Loucy (cell line): ENCODE results near the gene TUT4.

Experiments used
- EZH2phosphoT487 ChIP-seq: fragments of 200-600 bp; IDR thresholded peaks from 2 replicates; pipeline ENCODE4 v1.6.1; 2018; ENCODE audit warnings: antibody characterized with exemption, mild to moderate bottlenecking, moderate library complexity, borderline replicate concordance
- TF ChIP-seq, protein P1 (sequence below): fragments of 200-600 bp; sonication (generic); conservative IDR thresholded peaks from 2 replicates; pipeline ENCODE4 v1.5.1; 2014; ENCODE audit warnings: mild to moderate bottlenecking, antibody characterized with exemption, low read length

DNA sequence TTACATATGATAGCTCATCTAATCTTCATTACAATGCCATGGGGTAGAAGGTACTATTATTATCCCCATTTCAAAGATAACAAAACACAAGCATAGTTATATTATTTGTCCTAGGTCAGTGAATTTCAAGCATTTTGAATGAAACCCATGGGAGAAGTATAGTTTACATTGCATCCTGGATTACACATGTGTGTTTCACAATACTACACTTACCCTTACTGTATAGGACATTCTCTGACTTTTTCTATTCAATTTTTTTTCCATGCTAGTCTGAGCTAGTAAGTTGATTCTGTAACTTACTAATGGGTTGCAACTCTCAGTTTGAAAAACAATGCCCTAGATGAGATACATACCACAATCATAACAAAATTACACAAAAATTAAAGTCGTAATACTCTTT is 40.6 kb upstream of the TUT4 start:
- TF ChIP-seq, protein P1, sequence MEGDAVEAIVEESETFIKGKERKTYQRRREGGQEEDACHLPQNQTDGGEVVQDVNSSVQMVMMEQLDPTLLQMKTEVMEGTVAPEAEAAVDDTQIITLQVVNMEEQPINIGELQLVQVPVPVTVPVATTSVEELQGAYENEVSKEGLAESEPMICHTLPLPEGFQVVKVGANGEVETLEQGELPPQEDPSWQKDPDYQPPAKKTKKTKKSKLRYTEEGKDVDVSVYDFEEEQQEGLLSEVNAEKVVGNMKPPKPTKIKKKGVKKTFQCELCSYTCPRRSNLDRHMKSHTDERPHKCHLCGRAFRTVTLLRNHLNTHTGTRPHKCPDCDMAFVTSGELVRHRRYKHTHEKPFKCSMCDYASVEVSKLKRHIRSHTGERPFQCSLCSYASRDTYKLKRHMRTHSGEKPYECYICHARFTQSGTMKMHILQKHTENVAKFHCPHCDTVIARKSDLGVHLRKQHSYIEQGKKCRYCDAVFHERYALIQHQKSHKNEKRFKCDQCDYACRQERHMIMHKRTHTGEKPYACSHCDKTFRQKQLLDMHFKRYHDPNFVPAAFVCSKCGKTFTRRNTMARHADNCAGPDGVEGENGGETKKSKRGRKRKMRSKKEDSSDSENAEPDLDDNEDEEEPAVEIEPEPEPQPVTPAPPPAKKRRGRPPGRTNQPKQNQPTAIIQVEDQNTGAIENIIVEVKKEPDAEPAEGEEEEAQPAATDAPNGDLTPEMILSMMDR = no peak
- TF ChIP-seq EZH2phosphoT487 = no peak
